NCI-H1417 treated with DMSO at 0.1 percent for 48 hours (cell line): Measurements from ENCODE around the gene ABR.

Source experiments
- DNase-seq: peaks from one replicate; lab custom pipeline; 2025; lab: John Stamatoyannopoulos, UW

ABR gene

GRCh38 chr17:1179818-1180742 is at the start of gene ABR:
Gene ABR, minus strand, starts transcription at chr17:1179981. Its CDS starts 254 bp downstream, at chr17:1179727.
- DNase-seq, result no peak

- no peak for DNase-seq
Observed at GRCh38 chr17:1229349-1229899, 49.6 kb upstream of the ABR start.

- DNase-seq, result no peak
Observed at GRCh38 chr17:1228781-1229348, 49.1 kb upstream of the ABR start.

DNA sequence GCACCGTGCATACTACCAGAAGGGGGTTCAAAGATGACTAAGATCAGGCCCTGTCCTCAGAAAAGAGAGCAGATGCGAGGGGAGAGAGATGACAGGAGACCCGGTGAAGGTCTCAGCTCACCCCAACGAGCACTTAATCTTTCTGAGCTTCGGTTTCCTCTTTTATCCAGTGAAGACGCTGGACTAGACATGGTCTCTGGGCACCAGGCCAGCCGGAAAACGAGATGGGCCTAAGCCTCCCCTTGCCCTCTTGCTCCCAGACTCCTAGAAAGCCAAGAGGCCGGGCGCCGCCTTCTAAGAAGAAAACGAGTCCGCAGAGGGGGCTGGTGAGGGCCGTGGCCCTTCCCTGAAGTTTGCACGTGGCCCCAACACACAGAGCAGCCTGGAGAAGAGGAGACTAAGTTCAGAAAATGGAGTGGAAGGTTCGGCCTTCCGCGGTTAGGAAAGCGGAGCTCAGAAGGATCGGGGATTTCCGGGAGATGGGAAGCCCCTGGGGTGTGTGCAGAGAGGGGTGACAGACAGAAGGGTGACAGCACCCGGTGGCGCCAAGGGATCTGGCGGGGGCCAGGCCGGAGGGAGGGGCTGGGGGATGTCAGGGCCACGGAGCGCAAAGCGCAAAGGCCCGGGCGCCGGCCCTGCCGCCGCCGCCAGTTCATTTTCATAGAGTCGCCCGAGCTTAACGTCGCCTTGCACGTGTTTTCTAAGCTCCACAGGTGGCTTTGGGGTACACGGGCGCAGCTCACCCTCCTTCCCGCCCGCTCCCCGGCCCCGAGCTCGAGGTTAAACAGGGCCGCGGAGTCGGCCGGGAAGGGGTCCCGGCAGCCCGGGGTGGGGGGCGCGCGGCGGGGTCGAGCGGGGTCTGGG is 48.4 kb upstream of the ABR start:
- DNase-seq, result no peak

GRCh38 chr17:1227365-1227764 is 47.6 kb upstream of the ABR start:
- no peak for DNase-seq

GRCh38 chr17:1226308-1226707 is 46.5 kb upstream of the ABR start:
- DNase-seq, result no peak

DNA sequence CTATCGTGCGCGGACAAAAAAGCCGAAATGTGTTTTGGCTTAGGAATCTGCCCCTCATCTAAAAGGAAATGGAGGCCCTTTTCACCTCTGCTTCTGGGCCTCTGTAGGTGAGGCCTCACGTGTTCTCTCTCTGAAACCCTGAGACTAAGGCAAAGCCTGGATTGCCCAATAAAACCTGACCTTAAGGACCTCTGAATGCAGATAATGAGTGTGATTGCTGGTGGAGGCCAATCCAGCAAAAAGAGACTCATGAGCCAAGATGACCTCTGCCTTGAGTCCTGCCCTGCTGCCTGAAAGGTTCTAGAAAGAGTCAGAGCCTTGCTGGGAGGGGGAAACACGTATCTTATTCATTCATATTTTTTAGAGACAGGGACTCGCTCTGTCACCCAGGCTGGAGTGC is 44.5 kb upstream of the ABR start:
- no peak for DNase-seq

DNA sequence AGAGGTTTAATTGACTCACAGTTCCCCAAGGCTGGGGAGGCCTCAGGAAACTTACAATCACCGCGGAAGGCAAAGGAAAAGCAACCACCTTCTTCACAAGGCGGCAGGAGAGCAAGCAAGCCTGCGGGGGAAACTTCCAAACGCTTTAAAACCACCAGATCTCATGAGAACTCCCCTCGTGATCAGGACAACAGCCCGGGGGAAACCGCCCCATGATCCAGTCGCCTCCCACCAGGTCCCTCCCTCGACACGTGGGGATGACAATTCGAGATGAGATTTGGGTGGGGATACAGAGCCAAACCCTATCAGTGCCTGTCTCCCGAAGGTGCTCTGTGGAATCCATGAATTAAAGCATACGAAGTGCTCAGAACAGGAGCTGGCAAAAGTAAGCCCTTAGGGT is 43.9 kb upstream of the ABR start:
- DNase-seq, result no peak

- DNase-seq, result no peak
Observed at GRCh38 chr17:1222321-1222720, 42.5 kb upstream of the ABR start.

DNA sequence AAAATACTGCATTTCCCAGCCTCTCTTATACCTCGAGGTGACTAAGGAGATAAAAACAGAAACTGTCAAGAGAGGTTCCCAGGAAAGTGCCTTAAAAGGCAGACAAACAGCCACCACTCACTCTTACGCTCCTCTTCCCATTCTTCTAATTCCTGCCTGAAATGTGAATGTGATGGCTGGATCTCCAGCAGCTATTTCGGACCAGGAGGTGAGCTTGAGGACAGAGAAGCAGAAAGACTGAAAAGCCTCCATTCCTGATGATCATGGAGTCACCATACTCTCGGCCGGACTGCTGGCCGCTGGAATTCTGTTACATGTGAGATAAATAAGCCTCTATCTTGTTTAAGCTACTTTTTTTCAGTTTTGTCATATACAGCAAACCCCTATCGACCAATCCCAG is 41.4 kb upstream of the ABR start:
- no peak for DNase-seq

DNA sequence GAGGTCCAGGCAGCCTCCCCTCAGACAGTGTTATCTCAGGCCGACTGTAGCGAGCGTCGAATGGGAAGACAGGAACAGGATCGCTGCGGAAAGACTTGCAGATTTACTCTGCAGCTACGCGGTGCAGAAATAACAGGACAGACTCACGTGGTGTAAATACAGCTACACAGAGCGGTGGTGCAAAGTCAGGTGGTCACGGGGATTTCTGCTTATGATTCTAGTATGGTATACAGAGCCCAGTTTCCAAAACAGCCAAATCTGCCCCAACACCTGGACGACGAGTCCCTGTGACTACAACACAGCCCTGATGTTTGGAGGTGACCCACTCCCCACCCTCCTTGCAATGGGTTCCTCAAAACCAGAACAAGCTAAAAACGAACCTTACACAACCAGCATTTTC is 40.6 kb upstream of the ABR start:
- no peak for DNase-seq

DNA sequence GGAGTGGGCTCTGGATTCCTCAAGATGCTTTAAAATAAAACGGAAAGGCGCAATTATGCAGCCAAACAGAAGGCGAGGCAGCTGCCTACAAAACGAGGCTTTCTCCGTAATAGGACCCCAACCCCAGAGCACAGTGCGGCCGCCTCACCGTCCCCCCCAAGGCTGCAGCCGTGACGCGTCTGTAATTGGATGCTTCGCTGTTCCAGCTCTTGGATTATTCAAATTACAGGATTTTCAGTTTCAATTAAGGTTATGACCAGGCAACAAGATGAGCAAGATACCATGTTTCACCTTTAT is 37.3 kb upstream of the ABR start:
- DNase-seq, result no peak

GRCh38 chr17:1216217-1217088 is 36.7 kb upstream of the ABR start:
- no peak for DNase-seq

DNA sequence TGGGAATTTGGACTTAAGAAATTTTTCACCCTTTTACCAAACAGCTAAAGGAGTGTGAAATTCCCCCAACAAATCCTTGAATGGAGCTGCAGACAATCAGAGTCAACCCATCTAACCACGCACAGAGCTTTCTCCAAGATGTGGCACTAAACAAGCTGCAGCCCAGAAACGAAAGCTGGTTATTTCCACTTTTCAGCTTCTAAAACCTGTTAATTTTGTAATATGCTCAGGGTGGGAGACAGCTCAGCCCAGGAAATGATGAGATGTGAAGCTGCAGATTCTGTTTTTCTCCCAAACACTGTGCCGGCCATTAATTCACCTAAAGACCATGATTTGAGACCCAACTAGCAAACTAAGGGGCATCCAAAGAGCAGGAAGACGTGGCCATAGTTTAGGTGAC is 33.2 kb upstream of the ABR start:
- no peak for DNase-seq

- no peak for DNase-seq
Observed at GRCh38 chr17:1211287-1211686, 31.5 kb upstream of the ABR start.

DNA sequence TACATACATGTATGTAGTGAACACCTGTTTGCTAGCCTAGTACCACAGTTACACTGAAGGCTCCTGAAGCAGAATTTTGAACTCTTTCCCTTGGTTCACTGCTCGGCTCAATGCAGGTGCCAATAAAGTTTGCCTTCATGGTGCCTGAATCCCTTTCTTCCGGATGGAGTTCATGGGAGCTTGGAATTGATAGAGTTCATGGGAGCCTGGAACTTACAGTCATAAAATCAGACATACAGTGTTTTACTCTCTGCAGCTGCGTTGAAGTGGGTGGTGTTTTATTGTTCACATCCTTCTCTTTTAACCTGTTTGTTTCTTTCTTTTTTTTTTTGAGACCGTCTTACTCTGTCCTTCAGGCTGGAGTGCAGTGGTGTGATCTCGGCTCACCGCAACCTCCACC is 29.2 kb upstream of the ABR start:
- DNase-seq, result no peak

- no peak for DNase-seq
Observed at GRCh38 chr17:1206026-1206777, 26.4 kb upstream of the ABR start.

DNA sequence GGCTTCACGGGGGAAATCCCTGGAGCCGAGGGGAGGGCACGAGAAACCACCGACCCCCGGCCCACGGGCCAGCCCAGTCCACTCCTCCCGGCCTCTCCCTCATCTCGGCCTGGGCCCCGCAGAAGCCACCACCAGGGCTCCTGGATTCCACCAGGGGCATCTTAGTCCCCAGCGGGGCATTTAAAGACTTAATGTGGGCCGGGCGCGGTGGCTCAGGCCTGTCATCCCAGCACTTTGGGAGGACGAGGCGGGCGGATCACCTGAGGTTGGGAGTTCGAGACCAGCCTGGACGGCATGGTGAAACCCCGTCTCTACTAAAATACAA is 24.1 kb upstream of the ABR start:
- DNase-seq, result no peak

GRCh38 chr17:1203111-1203966 is 23.6 kb upstream of the ABR start:
- no peak for DNase-seq

DNA sequence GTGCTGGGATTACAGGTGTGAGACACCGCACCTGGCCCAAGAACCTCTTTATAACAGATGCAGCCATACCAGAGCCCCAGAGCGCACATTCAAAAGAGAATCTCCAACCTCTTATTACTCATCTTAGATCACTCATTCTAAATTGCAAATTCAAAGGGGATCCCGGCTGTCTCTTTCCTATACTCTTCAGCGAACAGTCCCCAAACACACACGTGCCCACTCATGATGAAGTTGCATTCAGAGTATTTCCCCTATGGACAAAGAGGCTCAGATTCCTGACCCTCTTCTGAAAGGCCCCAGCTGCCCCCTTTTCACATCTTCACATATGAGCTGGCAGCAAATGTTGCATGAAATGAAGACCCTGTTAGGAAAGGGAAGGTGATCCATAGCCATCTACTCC is 22.5 kb upstream of the ABR start:
- DNase-seq, result no peak
